SU-DHL-6 (cell line): ENCODE measurements around the gene GDF2.

Source experiments
- H2AFZ ChIP-seq: fragments of 200-600 bp; sonication (generic); 2 replicates; pipeline ENCODE4 v1.6.1; 2014; ENCODE audit warnings: low read depth, mild to moderate bottlenecking, moderate library complexity, mixed read lengths, antibody characterized with exemption, low read length; ENCODE audit not compliant: severe bottlenecking
- H3F3A ChIP-seq: fragments of 200-600 bp; shearing (Covaris generic); 2 replicates; pipeline ENCODE4 v1.6.0; 2016; ENCODE audit warnings: antibody characterized with exemption, mild to moderate bottlenecking; ENCODE audit not compliant: insufficient read depth
- H3K27ac ChIP-seq: fragments of 200-600 bp; sonication (generic); 2 replicates; pipeline ENCODE4 v1.5.1; 2016; ENCODE audit warnings: low read depth, mild to moderate bottlenecking, low read length, moderate library complexity, mixed read lengths
- H3K27me3 ChIP-seq: fragments of 200-600 bp; sonication (generic), shearing (Covaris generic); 2 replicates; pipeline ENCODE4 v1.6.0; 2014; ENCODE audit warnings: mild to moderate bottlenecking, low read length
- H3K36me3 ChIP-seq: fragments of 200-600 bp; sonication (generic); 2 replicates; pipeline ENCODE4 v1.6.1; 2014; ENCODE audit warnings: mild to moderate bottlenecking, low read length, mixed read lengths
- H3K4me2 ChIP-seq: fragments of 300-600, 200-600 bp; shearing (Covaris generic), sonication (generic); 2 replicates; pipeline ENCODE4 v1.6.0; 2014; ENCODE audit warnings: low read length, low read depth, mild to moderate bottlenecking; ENCODE audit not compliant: poor library complexity, severe bottlenecking
- H3K4me3 ChIP-seq: fragments of 200-600 bp; sonication (generic); 2 replicates; pipeline ENCODE4 v1.5.1; 2014; ENCODE audit warnings: antibody characterized with exemption, low read length, mild to moderate bottlenecking, mixed read lengths; ENCODE audit not compliant: insufficient read depth, poor library complexity, severe bottlenecking
- H3K79me2 ChIP-seq: fragments of 200-600 bp; sonication (generic); 2 replicates; pipeline ENCODE4 v1.6.1; 2014; ENCODE audit warnings: mild to moderate bottlenecking, low read length, moderate library complexity; ENCODE audit not compliant: insufficient read depth
- H3K9ac ChIP-seq: fragments of 200-600 bp; sonication (generic); 2 replicates; pipeline ENCODE4 v1.7.0; 2014; ENCODE audit warnings: mild to moderate bottlenecking, low read length
- H3K9me2 ChIP-seq: fragments of 200-600 bp; sonication (generic); replicated peaks from 2 replicates; pipeline ENCODE4 v1.6.1; 2014; ENCODE audit warnings: low read length; ENCODE audit not compliant: insufficient read depth
- H3K9me3 ChIP-seq: fragments of 200-600 bp; sonication (generic); 2 replicates; pipeline ENCODE4 v1.6.1; 2014; ENCODE audit warnings: low read length, mixed read lengths; ENCODE audit not compliant: insufficient read depth
- H4K20me1 ChIP-seq: fragments of 200-600 bp; sonication (generic); 2 replicates; pipeline ENCODE4 v1.6.1; 2014; ENCODE audit warnings: low read depth, mild to moderate bottlenecking, antibody characterized with exemption, low read length, moderate library complexity, mixed read lengths
- EZH2phosphoT487 ChIP-seq: fragments of 200-600 bp; sonication (generic), shearing (Covaris generic); conservative IDR thresholded peaks from 2 replicates; pipeline ENCODE4 v1.6.1; 2018; ENCODE audit warnings: mild to moderate bottlenecking, antibody characterized with exemption, low read length, moderate library complexity, mixed read lengths
- TF ChIP-seq, protein P1 (sequence below): fragments of 200-600 bp; sonication (generic); IDR thresholded peaks from one replicate; pipeline ENCODE4 v1.5.1; 2017; ENCODE audit warnings: antibody characterized with exemption, mild to moderate bottlenecking, low read length, moderate library complexity; ENCODE audit not compliant: insufficient read depth, poor library complexity, severe bottlenecking

Gene GDF2

DNA sequence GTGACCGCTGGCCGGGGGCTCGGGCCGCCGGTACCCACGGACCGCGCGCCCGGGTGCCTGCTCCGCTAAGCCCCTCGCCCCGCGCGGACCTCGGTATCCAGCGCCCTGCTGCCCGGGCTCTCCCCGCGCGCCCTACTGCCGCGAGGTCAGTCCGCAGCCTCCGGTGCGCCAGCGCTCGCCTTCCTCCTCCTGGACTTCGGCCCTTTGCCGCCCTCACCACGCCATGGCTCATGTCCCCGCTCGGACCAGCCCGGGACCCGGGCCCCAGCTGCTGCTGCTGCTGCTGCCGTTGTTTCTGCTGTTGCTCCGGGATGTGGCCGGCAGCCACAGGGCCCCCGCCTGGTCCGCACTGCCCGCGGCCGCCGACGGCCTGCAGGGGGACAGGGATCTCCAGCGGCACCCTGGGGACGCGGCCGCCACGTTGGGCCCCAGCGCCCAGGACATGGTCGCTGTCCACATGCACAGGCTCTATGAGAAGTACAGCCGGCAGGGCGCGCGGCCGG is 21.8 kb upstream of the GDF2 start:
- Histone ChIP-seq H3K36me3 (no peaks in the 10 kb centered on the region), H3K4me2 (no peak overlapping the region), H4K20me1 (no peaks in the 10 kb centered on the region), H3K79me2 (no peaks in the 10 kb centered on the region), H3K27ac (no peak overlapping the region), H3K4me3 (no peak overlapping the region), H3F3A (no peaks in the 10 kb centered on the region), H2AFZ (no peak overlapping the region), H3K9me2 (no peaks in the 10 kb centered on the region), H3K27me3 (no peaks in the 10 kb centered on the region), H3K9ac (no peak overlapping the region), H3K9me3 (no peaks in the 10 kb centered on the region)
- TF ChIP-seq, protein P1, sequence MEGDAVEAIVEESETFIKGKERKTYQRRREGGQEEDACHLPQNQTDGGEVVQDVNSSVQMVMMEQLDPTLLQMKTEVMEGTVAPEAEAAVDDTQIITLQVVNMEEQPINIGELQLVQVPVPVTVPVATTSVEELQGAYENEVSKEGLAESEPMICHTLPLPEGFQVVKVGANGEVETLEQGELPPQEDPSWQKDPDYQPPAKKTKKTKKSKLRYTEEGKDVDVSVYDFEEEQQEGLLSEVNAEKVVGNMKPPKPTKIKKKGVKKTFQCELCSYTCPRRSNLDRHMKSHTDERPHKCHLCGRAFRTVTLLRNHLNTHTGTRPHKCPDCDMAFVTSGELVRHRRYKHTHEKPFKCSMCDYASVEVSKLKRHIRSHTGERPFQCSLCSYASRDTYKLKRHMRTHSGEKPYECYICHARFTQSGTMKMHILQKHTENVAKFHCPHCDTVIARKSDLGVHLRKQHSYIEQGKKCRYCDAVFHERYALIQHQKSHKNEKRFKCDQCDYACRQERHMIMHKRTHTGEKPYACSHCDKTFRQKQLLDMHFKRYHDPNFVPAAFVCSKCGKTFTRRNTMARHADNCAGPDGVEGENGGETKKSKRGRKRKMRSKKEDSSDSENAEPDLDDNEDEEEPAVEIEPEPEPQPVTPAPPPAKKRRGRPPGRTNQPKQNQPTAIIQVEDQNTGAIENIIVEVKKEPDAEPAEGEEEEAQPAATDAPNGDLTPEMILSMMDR = no peak
- no peak for TF ChIP-seq EZH2phosphoT487

DNA sequence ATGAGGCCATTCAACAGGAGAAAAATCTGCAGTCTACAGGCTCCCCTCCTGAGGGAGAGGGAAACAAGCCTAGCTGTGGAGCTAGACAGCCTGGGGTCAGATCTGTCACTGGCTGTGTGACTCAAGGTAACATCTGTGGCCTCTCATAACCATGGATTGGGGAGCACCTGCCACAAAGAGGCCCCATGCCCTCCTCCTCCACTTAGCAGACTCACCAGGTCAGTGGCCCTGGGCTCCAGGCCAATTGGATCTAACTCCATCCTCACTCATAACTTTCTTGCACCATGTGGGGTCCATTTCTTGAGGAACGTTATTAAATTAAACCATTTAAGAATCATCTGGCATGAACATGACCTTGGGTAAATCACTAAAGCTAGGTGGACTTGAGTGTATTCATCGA is 20.4 kb upstream of the GDF2 start:
- H2AFZ ChIP-seq = no peak overlapping the region
- no peak overlapping the region for H3K9ac ChIP-seq
- no peak for TF ChIP-seq EZH2phosphoT487
- TF ChIP-seq, protein P1 = no peak
- no peak overlapping the region for H3K27ac ChIP-seq
- no peaks in the 10 kb centered on the region for H3K79me2 ChIP-seq
- no peaks in the 10 kb centered on the region for H3F3A ChIP-seq
- H3K36me3 ChIP-seq = no peaks in the 10 kb centered on the region
- H3K9me3 ChIP-seq = no peaks in the 10 kb centered on the region
- H4K20me1 ChIP-seq = no peaks in the 10 kb centered on the region
- H3K4me2 ChIP-seq = no peak overlapping the region
- no peak overlapping the region for H3K4me3 ChIP-seq
- no peaks in the 10 kb centered on the region for H3K9me2 ChIP-seq
- H3K27me3 ChIP-seq = no peaks in the 10 kb centered on the region

DNA sequence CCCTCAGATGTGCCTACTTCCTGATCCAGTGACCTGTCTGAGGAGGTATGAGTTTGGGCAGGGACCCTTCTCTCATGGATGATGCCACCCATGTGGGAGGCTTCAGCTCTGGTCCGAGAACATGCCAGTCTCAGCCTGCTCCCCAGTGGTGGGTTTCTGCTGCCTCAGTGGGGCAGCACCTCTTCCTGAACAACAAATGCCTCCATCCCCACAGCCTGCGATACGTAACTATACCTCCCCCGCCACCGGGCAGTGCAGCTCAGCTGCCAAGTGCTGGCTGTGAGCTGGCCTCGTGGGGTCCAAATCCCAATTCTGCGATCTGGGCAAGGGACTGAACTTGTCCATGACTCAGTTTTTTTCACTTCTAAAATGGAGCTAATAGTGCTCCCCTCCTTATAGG is 19.1 kb upstream of the GDF2 start:
- H3K79me2 ChIP-seq = no peaks in the 10 kb centered on the region
- H3K4me2 ChIP-seq = no peak overlapping the region
- H3K9me3 ChIP-seq = no peaks in the 10 kb centered on the region
- H2AFZ ChIP-seq = no peak overlapping the region
- H3K36me3 ChIP-seq = no peaks in the 10 kb centered on the region
- H3K9me2 ChIP-seq = no peaks in the 10 kb centered on the region
- H3F3A ChIP-seq = no peaks in the 10 kb centered on the region
- H3K4me3 ChIP-seq = no peak overlapping the region
- no peak overlapping the region for H3K27ac ChIP-seq
- no peak overlapping the region for H3K9ac ChIP-seq
- H4K20me1 ChIP-seq = no peaks in the 10 kb centered on the region
- TF ChIP-seq, protein P1 = no peak
- TF ChIP-seq EZH2phosphoT487 = no peak
- H3K27me3 ChIP-seq = no peaks in the 10 kb centered on the region
